GM21360 (cell line): ENCODE results near the gene PML.

Experiments used
- ATAC-seq: cut with Tn5 transposase; IDR thresholded peaks from one replicate; pipeline ENCODE4 v1.9.1; 2021; ENCODE audit warnings: mild to moderate bottlenecking, moderate library complexity; ENCODE audit not compliant: unreplicated experiment

PML gene

DNA sequence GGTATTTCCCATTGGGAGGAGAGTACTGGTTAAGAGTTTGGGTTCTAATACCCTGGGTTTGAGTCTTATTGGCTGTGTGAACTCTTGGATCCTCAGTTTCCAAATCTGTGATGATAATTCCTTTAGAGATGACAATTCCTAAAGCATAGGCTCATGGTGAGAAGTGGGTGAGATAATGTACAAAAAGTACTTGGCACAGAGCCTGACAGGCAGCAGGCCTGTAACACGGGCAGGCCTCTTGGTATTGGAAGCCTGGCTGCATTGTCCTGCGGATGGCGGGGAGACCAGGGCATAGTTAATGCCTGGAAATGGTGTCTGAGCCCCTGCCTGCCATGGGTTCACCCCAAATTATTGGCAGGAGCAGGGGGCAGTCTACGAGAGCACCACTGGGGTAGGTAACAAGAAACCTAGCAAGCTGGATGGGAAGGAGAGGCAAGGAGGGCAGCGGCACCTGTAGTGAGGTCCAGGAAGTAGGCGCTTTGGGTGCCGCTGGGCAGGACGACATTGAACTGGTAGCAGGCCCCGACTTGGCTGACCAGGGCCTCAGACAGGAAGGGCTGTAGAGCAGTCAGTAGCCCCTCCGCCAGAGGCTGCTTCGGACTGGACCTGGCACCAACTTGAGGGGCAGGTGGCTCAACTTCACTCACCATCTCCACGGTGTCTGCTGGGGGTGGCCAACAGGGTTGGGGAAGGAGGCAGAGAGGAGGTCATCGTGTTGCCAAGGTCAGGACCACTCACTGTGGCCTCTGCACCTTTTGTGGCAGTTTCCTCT, 10.1 kb upstream of the PML start:
- ATAC-seq, result no peak

DNA sequence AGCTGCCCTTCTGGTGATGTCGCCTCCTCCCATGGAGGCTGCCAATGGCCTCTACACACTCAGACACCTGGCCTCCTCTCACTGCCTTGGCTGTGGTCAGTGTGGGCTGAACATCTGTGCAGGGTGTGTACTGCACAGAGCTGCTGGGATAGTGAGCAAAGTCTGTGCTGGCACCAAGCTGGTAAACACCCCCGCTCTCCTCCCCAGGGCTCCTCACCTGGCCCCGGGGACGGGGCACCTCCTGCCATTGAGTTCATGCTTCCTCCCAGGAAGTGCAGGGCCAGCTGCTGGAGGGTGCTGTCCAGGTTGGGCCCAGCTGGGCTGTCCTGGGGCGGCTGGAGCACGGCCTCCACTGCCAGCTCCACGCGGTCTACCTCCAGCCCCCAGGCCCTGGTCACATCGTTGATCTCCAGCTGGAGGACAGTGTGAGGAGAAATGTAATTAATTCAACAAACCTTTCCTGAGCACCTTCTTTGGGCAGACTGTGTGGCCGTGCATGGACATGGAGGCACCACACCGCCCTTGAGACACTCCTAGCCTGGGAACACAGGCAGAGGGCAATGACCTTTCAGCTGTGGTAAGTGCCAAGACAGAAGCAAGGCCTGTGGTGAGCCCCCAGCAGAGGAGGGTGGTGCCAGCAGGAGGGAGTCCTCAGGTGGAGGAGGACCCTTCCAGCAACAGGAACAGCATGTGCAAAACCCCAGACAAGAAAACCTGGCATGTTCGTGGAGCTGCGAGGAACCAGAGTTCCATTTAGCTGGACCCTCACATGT, 9.2 kb upstream of the PML start:
- no peak for ATAC-seq

DNA sequence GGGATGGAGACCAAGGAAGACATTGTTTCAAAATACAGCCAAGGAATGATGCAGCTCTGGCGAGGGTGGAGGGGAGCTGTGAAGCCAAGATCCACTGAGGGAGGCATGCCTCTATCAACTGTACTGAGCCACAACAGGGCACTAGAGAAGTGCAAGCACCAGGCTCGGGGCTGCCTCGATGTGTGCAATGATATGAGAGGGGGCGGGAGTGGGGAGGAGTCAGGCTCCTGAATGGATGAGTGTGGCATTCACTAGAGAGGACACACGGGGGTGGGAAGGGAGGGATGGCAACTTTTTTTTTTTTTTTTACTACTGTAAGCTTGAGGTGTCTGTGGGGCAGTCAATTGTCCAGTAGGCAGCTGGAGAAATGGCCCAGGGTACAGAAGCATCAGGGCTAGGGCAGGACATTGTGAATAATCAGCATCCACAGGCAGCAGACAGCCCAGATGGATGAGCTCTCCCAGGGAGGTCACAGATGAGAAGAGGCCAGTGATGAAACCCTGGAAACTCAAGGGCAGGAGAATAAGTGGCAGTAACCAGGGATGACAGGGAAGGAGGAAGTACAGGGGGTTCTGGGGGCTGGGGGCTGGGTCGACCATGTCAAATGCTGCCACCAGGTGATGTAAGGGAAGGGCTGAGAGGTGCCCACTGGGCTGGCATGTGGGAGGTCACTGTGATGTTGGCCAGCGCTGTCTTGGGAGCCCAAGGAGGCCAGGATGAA, 8.3 kb upstream of the PML start:
- ATAC-seq, result no peak

DNA sequence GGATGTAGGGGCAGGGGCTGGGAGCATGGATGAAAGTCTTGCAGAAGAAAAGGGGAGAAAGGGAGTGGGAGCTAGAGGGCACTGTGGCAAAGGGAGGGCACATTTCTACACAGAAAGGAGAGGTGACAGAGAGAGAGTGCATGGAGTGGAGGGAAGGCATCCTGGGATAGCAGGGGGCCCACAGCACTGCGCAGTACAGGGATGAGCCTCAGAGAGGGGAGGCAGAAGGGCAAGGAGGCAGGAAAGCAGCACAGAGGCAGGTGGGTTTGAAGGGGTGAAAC, 7.8 kb upstream of the PML start:
- no peak for ATAC-seq

DNA sequence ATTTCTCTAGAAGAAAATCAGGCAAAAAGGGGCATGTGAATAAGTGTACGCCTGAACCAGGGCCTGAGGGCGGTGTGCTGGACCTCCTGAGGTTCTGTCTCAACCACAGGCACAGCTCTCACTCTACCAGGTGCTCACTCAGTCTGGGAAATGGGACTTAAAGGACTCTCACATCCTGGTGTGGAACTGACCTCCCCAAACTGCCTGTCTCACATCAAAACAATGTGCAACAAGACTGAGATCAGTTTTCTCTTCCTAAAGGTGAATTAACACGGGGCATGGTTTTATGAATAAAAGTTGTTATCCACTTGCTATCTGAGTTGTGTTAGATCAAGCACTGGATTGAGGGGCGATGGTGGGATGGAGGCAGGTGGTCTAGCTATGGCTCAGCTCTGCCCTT, 7.3 kb upstream of the PML start:
- ATAC-seq, result no peak

DNA sequence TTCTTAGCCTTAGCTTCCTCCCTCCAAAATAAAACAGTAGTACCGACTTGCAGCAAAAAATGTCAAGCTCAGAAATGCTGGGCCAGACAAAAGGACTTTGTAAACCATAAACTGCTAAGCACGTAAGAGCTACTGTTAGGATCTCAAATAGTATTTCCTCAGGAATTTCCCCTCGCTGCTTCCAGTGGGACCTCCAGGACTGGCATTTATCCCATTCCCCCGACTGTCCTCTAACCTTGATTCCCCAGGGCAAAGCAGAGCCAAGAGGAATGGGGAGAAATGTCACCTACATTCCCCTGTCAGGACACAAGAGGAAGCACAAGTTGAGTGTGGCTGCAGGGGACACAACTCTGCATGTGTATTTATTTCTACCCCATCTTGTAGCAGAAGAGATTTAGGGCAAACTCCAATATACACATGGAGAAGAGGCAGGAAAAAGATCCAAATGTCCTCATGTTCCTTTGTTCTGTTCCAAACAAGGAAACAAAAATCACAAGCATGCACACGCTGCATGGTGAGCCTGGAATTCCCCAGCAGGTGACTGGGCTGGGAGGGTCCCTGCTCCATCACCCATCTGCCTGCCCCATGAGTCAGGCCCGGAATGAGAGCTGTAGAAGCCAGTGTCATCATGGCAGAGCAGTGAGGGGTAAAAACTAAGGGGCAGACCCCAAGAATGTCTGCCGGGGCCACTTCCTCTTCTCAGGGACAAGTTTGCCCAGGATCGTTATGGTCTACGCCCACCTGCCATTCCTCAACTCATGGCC, 6.7 kb upstream of the PML start:
- no peak for ATAC-seq

DNA sequence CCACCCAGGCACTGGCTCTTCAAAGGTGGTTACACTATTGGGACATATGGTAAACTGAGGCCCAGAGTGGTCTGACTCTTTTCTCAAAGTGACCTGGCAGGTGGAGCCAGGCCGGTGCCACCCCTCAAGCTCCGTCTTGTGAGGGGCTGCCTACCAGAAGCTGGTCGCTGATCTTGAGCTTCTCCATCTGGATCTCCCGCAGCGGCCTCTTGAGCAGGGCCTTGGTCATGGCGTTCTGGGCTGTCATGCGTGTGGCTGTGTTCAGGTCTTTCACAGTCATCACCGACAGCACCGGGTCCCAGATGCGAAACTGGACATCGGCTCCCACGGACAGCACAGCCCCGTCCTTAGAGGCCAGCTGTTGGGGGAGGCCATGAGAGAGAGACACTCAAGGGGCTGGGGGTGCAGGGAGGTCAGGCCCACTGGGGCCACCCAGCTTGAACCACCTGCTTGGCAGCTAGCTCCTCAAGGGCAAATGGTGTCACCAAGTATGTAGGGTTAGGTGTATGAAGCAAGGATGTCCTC, 6.0 kb upstream of the PML start:
- ATAC-seq, result no peak

DNA sequence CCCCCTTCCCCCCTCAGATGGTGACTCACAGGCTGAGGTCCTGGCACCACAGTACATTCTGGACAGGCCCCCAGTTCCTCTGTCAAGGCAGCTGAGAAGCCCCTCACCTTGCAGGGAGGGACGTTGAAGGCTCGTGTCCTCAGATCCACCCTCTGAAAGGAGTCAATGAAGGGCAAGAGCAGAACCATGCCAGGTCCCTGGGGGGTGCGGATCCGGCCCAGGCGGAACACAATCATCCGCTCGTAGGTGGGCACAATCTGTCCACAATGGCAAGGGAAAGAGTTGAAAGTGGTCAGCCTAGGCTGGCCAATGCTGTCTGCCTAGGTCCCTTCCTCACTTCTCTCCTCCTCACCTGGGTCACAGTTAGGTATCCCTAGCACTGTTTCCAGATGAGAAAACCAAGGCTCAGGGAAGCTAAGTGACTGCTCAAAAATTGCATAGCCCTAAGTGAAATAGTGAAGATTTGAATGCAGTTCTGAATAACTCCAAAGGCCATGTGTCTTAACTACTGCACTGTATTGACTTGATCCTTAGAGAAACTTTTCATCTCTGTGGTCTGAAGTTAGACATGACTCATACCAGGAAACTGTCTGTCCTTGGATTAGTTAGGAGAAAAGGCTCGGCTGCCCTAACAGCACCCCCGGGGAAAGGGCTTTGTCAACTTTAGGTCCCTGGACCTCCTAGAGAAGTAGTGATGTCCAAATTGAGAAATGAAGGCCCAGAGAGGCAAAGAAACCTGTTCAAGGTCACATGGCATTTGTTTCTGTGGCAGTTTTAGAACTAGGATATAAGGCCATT, 5.3 kb upstream of the PML start:
- no peak for ATAC-seq

DNA sequence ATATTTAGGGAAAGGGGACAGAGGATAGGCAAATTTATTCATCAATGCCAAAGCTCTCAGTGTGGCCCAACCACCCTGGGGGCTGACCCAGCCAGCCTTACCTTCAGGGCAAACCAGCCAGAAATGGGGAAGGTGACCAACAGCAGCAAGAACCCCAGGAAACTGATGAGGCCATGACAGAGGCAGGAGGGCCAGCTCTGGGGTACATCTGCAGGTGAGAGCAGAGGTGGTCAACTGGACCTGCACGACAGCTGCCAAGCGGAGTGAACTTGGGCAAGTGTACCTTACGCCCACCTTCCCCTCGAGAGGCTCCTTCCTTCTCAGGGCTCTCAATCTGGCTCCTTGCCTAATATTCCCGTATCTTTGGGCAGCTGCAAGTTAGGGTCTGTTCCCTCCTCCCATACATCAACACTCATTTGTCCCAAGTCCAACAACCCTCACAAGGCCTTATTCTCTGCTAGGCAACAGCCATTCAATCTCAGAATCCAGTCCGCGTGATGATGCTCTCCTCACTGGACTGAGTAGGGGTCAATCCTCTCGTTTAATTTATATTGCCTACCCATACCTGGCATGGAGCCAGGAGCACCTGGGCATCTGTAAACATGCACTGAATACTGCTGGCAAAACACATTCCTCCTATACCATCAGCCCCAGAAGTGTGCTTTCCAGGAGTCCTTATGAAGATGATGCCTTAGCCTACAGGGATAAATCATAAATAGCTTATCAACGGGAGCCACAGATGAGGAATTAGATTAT, 4.1 kb upstream of the PML start:
- ATAC-seq, result no peak

DNA sequence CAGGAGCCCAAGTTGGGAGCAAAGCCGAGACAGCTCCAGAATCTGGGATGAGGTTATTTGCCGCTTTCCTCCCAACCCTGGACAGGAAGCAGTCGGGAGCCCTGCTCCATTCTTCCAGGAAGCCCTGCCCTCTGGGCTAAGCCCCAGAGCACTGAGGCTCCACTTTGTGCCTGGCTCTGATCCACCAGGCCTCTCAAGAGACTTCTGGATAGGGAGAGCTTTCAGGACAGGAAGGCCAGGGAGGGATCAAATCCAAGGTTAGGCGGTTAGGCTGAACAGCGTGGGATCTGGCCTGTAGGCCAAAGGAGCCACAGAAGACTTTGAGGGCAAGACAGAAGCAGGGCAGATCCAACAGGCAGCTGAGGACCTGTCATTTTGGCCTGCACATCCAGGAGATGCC, 3.3 kb upstream of the PML start:
- no peak for ATAC-seq

DNA sequence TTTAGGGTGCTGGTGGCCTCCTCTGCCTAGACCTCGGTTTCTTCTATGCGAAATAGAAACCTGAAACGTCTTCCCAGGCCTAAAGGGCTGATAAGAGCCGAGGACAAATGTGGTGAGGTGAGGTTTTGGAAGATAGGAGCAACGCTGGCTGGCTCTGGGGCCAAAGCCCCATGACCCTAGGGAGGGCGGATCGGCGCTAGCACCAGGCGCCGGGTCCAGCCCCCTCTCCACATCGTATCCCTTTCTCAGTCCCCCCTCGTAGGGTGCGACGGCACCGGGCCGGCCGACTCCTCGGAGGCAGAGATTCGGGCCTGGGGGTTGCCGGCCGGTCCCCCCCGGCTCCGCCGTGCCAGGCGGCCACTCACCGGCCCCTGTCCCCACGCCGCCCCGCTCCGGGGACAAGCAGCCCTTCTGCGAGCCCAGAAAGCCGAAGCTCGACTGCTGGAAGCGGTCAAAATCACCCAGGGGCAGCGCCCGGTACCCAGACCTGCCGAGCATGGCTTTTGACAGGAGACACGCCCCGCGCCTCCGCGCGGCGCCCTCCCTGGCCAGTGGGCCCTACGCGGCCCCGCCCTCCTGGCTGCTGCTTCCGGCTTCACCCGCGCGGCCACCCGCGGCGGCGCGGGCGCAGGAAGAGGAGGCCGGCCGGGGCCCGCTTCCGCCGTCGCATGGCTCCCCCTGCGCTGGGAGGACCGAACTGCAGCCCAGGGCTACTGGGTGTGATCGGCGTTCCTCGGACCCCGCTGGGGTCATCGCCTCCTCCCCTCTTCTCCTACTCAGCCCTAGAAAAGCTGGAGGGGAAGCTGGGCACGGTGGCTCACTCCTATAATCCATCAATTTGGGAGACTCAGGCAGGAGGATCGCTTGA, 2.6 kb upstream of the PML start, which contains the start of gene STOML1:
TSS of gene STOML1 (minus strand) at position 570 of the 868 bp plus-strand sequence. CDS start at position 498, 72 bp downstream.
- ATAC-seq, result peak; percentile 61

DNA sequence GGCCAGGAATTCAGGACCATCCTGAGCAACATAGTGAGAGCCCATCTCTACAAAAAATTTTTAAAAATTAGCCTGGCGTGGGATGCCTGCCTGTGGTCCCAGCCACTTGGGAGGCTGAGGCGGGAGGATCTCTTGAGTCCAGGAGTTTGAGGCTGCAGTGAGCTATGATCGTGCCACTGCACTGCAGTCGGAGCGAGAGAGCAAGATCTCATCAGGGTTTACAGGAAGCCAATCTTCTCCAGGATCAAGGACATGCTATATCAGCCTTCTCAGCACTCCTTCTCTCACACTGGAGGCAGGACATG, 2.0 kb upstream of the PML start:
- ATAC-seq, result no peak

DNA sequence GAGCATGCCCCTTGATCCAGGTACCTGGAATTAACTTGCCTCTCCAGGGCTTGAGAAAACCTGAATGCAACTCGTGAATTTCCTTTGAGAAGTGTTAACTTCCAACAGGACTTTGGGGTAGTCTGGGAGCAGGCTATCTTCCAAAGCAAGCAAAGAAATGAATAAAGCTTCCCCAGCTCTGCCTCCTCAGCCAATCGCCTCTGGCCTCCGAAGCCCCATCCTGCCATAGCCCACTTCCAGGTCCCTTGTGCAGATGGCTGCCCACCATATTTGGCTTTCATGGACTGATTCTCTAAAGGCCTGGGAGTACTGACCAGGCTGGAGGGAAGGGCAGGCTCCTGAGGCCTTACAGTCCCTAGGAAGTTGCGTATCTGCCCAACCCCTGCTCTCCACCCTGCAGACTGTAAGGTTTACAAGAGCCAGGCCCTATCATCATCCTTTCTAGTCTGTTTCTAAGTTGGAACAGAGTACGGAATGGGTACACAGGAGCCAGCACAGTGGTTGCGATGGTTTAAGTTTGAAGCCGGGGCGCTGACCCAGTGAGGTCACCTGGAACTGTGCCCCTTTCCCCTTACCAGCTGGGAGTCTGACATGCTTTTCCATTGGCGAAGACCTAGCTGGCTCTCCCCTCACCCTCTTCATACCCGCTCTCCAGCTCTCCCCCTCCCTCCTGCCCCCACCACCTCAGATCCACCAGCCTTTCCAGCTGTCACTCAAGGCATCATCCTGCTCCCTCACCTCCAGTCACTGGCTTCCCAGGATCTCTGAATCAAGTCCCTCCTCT, 1.1 kb upstream of the PML start:
- ATAC-seq, result no peak

DNA sequence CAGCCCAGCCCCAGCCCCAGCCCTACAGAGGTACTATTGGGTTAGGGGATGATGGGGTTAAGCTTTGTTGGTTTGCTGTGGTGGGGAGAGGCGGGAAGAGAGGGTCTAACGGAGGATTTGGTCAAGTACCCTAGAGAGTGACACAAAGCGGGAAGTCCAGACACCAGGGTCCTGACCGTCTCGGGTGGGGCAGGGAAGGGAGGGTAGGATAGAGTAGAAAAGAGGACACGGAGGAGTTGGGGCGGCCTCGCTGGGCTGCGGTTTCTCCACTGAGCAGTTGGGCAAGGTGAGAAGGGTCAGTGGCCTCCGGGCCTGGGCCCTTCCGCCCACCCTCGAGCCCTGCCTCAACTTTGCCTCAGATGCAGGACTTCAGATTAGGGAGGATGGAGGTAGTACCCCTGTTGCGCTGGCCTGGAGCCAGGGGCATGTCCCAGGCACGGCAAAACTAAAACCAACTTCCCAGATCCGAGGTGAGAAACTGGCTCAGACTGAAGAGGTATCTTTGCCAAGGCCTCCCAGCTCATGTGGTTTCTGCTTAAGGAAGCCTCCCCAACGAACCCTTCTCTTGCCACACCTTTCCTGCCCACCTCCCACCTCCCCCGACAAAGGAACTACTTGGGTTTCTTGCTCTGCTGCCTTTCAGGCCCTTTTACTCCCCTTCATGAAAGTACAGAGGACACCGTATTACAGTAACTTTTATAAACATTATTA, 551 bp downstream of the PML start:
- ATAC-seq, result no peak

DNA sequence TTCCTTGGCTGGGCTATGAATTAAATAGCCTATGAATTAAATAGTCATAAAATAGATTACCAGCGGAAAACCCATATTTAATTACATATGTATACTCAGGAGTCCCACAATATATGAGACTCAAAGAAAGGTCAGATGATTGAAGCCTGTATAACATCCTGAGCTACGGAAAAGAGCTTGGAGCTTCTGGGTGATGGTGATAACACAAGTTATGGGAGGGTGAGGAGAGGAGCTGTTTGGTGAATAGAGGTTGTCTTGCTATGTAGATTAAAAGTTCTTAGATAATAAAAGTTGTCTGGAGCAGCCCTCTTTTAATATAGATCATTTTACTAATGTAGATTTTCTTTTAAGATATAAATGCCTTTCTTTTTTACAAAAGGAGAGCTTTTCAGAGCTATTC, 1.8 kb downstream of the PML start:
- ATAC-seq, result no peak

DNA sequence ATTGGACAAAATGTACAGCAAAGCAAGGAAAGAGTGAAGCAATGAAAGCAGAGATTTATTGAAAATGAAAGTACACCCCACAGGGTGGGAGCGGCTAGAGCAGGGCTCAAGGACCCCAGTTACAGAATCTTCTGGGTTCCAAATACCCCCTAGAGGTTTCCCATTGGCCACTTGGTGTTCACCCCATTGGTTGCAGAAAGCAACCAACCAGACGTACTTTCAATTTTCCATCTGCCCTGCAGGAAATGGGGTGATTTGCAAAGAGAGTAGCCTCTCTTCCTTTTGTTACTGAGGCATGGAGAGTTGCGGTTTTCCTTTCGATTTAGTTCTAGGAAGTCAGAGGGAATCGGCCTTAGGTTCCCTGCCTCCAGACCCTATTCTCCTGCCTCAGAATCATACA, 2.4 kb downstream of the PML start:
- ATAC-seq, result no peak

DNA sequence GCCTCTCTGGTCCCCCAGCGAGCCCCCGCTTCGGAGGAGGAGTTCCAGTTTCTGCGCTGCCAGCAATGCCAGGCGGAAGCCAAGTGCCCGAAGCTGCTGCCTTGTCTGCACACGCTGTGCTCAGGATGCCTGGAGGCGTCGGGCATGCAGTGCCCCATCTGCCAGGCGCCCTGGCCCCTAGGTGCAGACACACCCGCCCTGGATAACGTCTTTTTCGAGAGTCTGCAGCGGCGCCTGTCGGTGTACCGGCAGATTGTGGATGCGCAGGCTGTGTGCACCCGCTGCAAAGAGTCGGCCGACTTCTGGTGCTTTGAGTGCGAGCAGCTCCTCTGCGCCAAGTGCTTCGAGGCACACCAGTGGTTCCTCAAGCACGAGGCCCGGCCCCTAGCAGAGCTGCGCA, 3.5 kb downstream of the PML start:
- no peak for ATAC-seq
